BJ (cell line): ENCODE data around the gene PPIE. TPM values are rescaled to one million over a fixed set of nuclear protein-coding genes. Genes with fewer than 3 reads are reported as not detected.

ENCODE experiments used
- CTCF ChIA-PET: fragments of 350-600 bp; formaldehyde crosslinking; extraction: SDS; loops from one replicate; lab custom pipeline; 2021; ENCODE audit warnings: antibody characterized with exemption, inconsistent platforms; lab: Yijun Ruan, JAX
- POLR2A ChIA-PET: fragments of 300-600 bp; sonication (Branson Sonifier 250); formaldehyde crosslinking; extraction: SDS; loops from one replicate; lab custom pipeline; 2021; ENCODE audit warnings: antibody characterized with exemption; lab: Charles Lee
- DNase-seq: peaks from one replicate; pipeline ENCODE4 v3.0.0-alpha.2; 2011; ENCODE audit warnings: low read depth
- H3K27me3 ChIP-seq: 2 replicates; pipeline ENCODE4 v1.6.0; 2011; ENCODE audit warnings: low read length; ENCODE audit not compliant: control insufficient read depth, insufficient read depth
- H3K36me3 ChIP-seq: 2 replicates; pipeline ENCODE4 v1.5.1; 2011; ENCODE audit warnings: low read length; ENCODE audit not compliant: control insufficient read depth, insufficient read depth
- H3K4me3 ChIP-seq: 2 replicates; pipeline ENCODE4 v1.5.1; 2011; ENCODE audit warnings: low read depth, mild to moderate bottlenecking, control low read depth, low read length
- CTCF ChIP-seq: IDR thresholded peaks from 2 replicates; pipeline ENCODE4 v1.5.1; 2011; ENCODE audit warnings: low read depth, mild to moderate bottlenecking, control low read depth, inconsistent platforms, low read length, moderate library complexity; ENCODE audit not compliant: insufficient read depth
- polyA plus RNA-seq: library from polyadenylated mRNA; depleted of rRNA; stranded (reverse); fragments of >200 nt; gene quantifications from 2 replicates; pipeline ENCODE4 v1.2.3, GENCODE V29; 2011

Gene PPIE
- polyA plus RNA-seq, 1 experiment, result 89.6 TPM

- ChIA-PET CTCF (no interaction called here), POLR2A (no interaction called here)
- no peak overlapping the region for H3K4me3 ChIP-seq
- no peak for TF ChIP-seq CTCF
- H3K27me3 ChIP-seq, result peaks cover 16% of the 10 kb centered on the region
- H3K36me3 ChIP-seq, result no peaks in the 10 kb centered on the region
- DNase-seq, result no peak
Observed at GRCh38 chr1:39733161-39733560, 5.5 kb upstream of the PPIE start.

DNA sequence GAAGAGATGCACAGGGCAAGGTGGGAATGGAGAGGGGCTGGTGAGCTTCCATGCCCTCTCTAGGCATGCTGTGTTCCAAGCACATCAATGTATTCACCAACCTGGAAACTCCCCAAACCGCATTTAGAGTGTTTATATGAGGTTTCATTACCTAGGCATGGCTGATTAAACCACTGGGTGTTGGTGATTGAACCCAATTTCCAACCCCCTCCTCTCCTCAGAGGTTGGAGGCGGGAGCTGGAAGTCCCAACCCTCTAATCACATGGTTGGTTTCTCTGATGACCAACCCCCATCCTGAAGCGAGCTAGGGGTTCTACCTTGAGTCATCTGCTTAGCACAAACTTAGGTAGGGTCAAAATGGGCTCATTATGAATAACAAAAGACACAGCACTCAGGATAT lies 3.0 kb upstream of the PPIE start:
- TF ChIP-seq CTCF, result no peak
- POLR2A ChIA-PET, result no interaction called here
- DNase-seq, result no peak
- CTCF ChIA-PET, result interaction anchor here (1.4 kb wide), 1 partner anchor 16 kb away, joined by 3 read pairs; no protein-coding TSS in a partner anchor
- no peaks in the 10 kb centered on the region; the same call in 1 of the 2 replicates for H3K36me3 ChIP-seq
- H3K27me3 ChIP-seq, result peaks cover 7% of the 10 kb centered on the region
- H3K4me3 ChIP-seq, result no peak overlapping the region

DNA sequence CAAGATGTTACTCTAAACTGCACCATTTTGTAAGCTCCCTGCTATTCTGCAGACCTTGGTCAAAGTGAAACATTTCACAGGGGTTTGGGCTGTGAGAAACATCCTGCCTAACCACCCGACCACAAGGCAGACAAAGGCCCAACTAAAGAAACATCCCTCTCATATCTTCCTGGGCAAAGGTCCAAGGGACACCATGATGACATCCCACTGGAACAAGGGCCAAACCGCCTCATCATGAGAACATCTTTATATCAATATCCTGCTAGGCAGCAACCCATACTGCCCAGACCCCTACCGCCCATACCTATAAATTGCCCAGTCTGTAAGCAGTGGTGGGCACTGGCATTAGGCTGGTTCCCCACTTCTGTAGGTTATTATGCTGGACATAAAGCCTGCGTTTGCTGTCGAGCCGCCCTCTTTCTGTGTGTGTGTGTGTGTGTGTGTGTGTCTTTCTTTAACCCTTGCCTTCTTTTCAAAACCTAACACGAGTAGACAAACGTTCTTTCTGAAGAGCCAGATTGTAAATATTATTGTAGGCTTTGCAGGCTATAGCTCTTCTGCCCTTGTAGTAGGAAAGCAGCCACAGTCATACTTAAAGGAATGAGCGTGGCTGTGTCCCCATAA lies 1.0 kb upstream of the PPIE start:
- ChIA-PET CTCF (interaction anchor here (0.8 to 1.8 kb wide), 3 partner anchors 63 to 182 kb away, joined by 3 to 5 read pairs (median 4); no protein-coding TSS in a partner anchor), POLR2A (no interaction called here)
- H3K4me3 ChIP-seq, result no peak overlapping the region
- H3K27me3 ChIP-seq, result peaks cover 5% of the 10 kb centered on the region
- TF ChIP-seq CTCF, result no peak
- no peak for DNase-seq
- H3K36me3 ChIP-seq, result peaks cover 3% of the 10 kb centered on the region

GRCh38 chr1:39745016-39745670 lies 6.5 kb downstream of the PPIE start:
- POLR2A ChIA-PET, result no interaction called here
- no peak overlapping the region for H3K4me3 ChIP-seq
- DNase-seq, result no peak
- no peak for TF ChIP-seq CTCF
- H3K27me3 ChIP-seq, result no peaks in the 10 kb centered on the region
- CTCF ChIA-PET, result no interaction called here
- H3K36me3 ChIP-seq, result peaks cover 21% of the 10 kb centered on the region

GRCh38 chr1:39751595-39751994 lies 12.9 kb downstream of the PPIE start:
- no peak for TF ChIP-seq CTCF
- CTCF ChIA-PET, result no interaction called here
- H3K4me3 ChIP-seq, result no peak overlapping the region
- no peak for DNase-seq
- no peaks in the 10 kb centered on the region for H3K27me3 ChIP-seq
- POLR2A ChIA-PET, result no interaction called here
- peaks cover 33% of the 10 kb centered on the region for H3K36me3 ChIP-seq
